CD4-positive, alpha-beta T cell treated with Interleukin-15 for 1 hour (primary cell): ENCODE measurements around the gene HUWE1.
"Not testable (repeated sequence)": the region's sequence is repeated elsewhere in the genome, so short reads cannot be mapped to it uniquely, and the experiment has no call there.

ENCODE experiments used
- DNase-seq: peaks from one replicate; pipeline ENCODE4 v3.0.0-alpha.2; 2020

HUWE1 gene, protein sequence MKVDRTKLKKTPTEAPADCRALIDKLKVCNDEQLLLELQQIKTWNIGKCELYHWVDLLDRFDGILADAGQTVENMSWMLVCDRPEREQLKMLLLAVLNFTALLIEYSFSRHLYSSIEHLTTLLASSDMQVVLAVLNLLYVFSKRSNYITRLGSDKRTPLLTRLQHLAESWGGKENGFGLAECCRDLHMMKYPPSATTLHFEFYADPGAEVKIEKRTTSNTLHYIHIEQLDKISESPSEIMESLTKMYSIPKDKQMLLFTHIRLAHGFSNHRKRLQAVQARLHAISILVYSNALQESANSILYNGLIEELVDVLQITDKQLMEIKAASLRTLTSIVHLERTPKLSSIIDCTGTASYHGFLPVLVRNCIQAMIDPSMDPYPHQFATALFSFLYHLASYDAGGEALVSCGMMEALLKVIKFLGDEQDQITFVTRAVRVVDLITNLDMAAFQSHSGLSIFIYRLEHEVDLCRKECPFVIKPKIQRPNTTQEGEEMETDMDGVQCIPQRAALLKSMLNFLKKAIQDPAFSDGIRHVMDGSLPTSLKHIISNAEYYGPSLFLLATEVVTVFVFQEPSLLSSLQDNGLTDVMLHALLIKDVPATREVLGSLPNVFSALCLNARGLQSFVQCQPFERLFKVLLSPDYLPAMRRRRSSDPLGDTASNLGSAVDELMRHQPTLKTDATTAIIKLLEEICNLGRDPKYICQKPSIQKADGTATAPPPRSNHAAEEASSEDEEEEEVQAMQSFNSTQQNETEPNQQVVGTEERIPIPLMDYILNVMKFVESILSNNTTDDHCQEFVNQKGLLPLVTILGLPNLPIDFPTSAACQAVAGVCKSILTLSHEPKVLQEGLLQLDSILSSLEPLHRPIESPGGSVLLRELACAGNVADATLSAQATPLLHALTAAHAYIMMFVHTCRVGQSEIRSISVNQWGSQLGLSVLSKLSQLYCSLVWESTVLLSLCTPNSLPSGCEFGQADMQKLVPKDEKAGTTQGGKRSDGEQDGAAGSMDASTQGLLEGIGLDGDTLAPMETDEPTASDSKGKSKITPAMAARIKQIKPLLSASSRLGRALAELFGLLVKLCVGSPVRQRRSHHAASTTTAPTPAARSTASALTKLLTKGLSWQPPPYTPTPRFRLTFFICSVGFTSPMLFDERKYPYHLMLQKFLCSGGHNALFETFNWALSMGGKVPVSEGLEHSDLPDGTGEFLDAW (N-terminal part only)

DNA sequence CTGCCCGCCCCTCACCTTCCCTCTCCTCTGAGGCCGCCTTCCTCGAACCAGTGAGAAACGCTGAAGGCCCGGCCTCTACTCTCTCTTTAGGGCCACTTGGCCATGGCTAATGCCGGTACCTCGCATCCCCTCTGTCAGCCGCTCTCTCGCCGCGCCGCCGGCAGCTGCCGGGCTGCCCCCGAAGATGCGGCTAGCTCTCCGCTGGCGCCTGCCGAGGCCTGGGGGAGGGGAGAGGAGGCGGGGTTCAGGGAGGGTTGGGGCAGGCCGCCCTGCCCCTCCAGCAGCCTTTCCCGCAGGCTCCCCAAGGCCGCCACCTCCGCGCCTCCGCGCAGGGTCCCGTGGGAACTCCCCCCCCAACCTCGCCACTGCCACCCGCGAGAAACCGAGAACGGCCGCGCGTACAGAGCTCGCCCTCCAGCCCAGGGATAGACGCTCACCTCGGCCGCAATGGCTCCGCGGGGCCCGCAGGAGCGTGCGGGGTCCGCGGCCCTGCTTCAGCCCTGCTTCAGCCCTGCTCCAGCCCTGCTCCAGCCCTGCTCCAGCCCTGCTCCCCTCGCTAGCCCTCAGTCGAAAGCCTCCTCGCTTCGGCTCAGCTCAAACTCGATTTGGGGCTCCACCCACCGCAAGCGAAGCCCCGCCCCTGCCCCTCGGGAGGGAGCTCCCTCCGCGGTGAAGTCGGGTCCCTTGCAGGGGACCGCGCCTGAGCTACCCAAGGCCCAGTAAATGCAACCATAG lies at the start of gene HUWE1:
TSS of gene HUWE1 (minus strand) at position 569 of the 735 bp plus-strand sequence. CDS start 32,612 bp downstream, outside the sequence.
- DNase-seq = peak; percentile 84

DNA sequence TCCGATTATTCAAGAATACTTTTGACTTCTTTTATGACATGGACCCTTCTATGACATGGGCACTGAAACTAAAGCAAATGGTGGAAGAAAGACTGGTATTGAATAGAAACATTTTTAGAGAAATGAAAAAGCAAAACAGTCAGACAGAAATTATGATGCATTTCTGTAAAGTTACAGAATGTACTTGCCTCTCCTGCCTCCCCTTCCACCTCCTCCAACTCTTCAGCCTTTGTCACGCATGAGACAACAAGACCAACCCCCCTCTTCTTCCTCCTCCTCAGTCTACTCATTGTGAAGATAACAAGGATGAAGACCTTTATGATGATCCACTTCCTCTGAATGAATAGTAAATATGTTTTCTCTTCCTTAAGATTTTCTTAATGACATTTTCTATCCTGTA lies 46.3 kb upstream of the HUWE1 start:
- DNase-seq = no peak

DNA sequence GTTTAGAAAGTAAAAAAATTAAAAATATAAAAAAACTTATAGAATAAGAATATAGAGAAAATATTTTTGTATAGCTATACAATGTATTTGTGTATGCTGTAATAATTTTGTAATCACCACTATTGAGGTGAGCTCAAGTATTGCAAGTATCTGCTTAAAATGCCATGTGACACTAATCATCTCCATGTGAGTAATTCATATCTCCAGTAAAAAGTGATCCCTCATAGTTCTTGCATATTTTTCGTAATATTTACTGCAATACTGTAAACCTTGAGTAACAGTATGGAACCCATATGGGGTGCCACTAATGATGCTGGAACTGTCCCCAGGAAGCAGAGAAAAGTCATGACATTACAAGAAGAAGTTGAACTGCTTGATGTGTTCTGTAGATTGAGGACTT lies 43.2 kb upstream of the HUWE1 start:
- DNase-seq = no peak

DNA sequence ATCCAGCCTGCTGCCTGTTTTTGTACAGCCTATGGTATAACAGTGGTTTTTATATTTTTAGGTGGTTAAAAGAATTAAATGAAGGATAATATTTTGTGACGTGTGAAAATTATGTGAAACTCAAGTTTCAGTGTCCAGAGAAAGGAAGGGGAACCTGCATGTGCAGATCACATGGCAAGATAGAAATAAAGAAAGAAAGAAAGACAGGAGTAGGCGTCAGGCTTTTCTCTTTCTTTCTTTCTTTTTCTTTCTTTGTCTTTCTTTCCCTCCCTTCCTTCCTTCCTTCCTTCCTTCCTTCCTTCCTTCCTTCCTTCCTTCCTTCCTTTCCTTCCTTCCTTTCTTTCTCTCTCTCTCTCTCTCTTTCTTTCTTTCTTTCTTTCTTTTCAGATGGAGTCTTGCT lies 42.0 kb upstream of the HUWE1 start:
- no peak for DNase-seq

DNA sequence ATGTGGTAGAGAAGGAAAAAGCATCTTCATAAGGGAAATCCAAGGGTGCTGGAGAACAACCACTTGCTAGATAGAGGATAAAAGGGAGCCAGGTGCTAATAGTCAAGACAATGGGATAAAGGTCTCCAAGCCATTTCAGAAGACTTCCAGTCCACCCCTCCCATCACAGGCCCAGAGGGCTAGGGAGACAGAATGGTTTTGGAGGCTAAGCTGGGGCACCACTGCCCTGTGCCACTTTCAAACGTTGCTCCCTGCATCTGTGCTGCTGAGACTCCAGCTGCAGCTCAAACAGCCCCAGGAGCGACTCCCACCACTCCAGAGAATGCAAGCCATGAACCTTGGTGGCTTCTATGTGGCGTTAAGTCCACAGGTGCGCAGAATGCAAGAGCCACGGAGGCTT lies 38.4 kb upstream of the HUWE1 start:
- DNase-seq = no peak

DNA sequence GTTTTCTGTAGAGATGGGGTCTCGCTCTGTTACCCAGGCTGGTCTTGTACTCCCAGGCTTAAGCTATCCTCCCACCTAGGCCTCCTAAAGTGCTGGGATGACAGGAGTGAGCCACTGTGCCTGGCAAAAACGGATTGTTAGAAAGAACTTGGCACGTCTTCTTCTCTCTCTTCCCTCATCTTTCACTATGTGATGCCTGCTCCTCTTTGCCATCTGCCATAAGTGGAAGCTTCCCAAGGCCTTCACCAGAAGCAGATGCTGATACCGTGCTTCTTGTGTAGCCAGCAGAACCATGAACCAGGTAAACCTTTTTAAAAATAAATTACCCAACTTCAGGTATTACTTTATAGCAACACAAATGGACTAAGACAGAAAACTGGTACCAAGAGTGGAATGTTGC lies 36.9 kb upstream of the HUWE1 start:
- DNase-seq = no peak

DNA sequence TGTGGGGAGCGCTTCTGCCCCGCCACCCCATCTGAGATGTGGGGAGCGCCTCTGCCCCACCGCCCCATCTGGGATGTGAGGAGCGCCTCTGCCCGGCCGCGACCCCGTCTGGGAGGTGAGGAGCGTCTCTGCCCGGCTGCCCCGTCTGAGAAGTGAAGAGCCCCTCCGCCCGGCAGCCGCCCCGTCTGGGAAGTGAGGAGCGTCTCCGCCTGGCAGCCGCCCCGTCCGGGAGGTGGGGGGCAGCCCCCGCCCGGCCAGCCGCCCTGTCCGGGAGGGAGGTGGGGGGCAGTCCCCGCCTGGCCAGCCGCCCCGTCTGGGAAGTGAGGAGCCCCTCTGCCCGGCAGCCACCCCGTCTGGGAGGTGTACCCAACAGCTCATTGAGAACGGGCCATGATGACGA lies 35.1 kb upstream of the HUWE1 start:
- DNase-seq = not testable (repeated sequence)

DNA sequence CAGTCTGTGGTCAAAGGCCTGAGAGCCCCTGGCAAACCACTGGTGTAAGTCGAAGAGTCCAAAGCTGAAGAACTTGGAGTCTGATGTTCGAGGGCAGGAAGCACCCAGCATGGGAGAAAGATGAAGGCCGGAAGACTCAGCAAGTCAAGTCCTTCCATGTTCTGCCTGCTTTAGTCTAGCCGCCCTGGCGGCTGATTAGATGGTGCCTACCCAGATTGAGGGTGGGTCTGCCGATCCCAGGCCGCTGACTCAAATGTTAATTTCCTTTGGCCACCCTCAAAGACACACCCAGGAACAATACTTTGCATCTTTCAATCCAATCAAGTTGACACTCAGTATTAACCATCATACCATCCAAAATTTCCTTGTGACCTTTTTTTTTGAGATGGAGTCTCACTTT lies 33.1 kb upstream of the HUWE1 start:
- DNase-seq = not testable (repeated sequence)

DNA sequence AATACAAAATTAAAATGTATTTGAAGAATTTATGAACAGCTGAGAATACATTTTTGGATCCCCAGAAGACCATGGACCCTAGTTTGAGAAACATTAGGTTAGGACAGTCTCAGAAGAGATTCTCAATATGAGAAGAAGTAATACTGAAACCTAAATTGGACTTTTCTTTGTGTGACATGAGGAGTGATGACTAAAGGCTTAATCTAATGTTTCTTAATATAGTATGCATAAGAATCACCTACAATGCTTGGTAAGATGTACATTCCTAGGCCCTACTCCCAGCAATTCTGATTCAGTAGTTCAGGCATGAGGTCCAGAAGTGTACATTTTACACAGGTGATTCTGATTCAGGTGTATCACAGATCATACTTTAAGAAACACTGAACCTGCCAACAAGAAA lies 31.6 kb upstream of the HUWE1 start:
- no peak for DNase-seq

DNA sequence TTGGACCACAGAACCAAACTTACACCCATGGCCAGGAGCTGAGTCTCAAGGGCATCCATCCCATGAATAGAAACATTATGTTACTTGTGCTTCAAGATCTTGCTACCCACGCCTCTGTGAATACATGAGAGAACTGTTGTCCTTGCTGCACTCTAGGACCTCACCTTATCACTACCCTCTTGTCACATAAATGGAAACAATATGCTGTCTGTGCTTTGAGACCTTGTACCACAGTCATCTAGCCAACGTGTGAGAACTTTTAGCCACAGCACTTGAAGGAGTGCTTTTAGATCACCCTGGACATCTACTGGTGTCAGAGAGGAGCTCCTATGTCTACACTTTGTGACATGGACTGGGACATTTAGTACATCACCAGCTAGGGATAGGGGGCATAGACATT lies 30.7 kb upstream of the HUWE1 start:
- DNase-seq = no peak

DNA sequence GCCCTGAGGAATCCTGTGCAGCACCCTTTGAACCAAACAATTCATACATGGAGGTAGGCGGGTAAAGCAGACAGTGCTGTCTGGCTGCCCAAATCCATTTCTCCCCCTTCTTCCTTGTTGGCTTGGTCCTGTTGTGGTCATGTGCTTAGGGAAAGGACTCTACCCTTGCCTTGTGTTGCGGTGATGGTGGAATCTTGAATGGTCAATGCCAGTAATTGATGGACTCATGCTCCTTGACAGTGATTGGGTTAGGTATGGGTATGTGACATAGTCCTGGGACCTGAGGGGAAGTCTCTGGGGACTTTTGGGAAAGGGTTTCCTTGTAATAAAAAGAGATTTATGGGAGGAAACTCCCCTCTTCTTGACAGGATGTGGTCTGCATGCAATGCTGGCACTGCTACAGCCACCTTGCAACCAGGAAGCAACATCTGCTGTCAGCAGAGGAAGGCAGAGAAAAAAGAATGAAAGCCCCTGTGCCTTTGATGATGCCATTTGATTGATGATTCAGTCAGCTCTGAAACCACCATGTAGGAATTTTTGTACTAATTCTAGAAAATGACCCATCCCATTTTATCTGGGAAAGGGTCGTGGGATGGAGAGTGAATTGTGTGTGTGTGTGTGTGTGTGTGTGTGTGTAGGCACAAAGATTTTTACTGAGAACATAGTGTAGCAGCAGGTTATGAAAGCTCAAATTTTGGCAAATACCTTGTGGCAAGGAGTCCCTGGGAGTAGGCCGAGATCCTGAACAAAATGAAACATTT lies 30.0 kb upstream of the HUWE1 start:
- peak; percentile 71 for DNase-seq

DNA sequence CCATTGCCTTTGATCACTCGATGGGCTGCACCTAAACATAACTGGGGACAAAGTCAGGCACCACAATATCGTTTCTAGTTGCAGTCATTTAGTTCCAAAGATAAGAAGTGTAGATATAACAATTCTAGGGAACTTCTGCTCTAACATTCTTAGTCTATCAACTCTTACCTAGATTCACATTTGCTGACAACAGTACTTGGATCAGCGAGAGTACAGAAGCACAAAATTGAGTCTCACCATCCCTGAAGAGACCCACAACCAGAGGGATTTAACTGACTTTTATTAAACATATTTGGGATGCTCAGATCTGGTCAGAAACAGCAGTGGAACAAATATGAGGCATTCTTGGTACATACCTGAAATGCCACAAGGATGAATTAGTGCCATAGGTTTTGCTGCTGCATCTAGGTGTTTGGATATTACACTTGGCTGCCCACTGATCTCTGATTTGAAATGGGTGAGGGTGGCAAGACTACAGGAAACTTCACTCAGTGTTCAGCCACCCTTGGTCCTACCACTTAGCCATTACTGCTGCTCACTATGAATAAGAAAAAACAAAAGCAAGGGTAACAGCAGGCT lies 28.9 kb upstream of the HUWE1 start:
- no peak for DNase-seq

DNA sequence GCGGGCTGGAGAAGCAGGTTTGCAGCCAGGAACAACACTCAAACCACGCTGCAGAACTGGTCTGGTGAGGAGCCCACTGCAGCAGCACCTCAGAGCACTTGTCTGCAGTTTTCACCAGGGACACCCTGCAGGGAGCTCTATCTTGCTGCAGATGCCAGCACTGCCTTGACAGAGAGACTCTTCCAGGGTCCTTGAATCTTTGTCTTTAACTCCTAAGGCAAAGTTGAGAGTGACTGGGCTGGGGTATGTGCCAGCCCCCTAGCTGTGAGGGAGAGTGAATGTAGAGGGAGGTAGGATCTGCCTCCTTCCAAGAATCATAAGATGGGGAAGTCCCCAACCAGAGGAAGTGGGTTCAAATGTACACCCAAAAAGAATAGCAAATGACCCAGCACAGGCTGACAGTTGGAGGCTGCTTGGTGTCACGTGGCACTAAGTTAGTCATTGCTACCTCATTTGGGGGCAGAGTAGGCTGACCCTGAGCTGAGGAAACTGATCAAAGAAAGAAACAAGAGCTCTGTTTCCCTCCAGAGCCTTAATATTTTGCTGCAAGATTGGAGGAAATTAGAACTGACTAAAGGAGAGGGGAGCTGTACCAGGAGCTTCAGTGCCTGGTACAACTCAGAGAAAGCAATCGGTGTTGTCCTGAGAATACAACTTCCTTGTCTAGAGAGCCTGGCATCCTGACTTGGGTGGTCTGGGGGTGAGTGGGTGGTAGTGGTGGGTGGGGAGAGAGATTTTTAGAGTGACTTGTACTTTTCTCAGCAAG lies 28.2 kb upstream of the HUWE1 start:
- DNase-seq = peak; percentile 81

DNA sequence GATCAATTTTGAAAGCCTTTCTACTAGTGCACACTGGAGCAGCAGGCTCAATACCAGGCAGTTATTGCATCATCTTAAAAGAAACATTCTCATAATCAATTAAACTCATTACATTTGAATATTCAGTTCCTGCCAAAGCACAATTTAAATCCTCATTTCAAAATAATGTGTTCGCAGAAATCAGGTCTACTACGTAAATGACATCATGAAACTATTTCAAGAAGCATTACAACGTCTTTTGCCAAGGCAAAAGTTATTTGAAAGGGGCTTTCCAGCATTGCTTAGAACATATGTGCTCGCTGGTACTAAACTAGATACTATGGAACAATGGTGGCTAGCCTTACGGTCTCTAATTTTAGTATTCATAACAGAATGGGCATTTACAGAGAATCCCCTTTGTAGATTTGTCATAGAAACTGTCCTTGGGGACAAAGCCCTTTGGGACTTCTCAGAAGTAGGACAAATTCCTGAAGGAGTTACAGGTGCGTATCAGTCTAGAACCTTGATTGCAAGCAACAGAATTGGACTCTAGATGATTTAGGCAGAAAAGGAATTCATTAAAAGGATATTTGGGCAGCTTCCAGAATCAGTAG lies 27.6 kb upstream of the HUWE1 start:
- no peak for DNase-seq

DNA sequence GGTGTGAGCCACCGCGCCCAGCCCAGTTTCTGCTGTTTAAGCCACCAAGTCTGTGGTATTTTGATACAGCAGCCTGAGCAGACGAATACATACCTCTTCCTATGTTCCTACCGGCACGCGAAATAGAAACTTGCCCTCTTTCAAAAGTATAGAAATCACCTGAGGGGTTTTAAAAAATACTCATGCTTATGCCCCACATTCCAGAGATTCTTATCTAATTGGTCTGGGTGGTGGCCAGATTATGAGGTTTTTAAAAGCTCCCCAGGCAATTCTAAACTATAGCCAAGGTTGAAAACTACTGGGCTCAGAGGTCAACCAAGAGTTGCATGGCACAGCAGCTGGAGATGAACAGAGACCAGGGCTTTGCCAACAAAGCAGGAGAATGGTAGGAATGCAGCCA lies 24.9 kb upstream of the HUWE1 start:
- DNase-seq = no peak

DNA sequence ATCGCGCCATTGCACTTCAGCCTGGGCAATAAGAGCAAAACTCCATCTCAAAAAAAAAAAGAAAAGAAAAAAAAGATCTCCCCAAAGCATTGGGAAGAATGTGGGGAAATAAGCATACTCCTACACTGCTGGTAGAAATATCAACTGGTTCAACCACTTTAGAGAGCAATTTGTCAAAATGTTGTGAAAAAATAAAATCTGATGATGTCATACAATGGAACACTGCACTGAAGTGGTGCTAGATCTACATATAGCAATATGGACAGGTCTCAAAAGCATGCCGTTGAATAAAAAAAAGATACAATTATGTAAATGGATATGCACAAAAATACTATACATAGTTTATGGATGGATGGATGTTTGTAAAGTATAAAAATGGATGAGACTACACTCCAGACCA lies 18.3 kb upstream of the HUWE1 start:
- no peak for DNase-seq

DNA sequence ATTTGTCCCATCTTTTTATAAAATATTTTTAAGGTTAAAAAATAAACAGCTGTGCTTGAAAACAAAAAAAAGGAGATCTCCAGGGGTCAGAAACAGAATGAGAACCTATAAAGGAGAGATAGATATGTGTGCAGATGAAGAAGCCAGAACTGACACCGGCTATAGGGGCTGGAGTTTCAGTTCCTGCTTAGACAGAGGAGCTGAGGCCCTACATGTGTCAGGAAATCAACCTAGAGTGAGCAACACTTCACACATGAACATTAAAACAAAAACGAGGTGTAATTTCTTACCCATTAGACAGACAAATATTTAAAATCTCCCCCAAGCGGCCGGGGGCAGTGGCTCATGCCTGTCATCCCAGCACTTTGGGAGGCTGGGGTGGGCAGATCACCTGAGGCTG lies 17.8 kb upstream of the HUWE1 start:
- DNase-seq = no peak

DNA sequence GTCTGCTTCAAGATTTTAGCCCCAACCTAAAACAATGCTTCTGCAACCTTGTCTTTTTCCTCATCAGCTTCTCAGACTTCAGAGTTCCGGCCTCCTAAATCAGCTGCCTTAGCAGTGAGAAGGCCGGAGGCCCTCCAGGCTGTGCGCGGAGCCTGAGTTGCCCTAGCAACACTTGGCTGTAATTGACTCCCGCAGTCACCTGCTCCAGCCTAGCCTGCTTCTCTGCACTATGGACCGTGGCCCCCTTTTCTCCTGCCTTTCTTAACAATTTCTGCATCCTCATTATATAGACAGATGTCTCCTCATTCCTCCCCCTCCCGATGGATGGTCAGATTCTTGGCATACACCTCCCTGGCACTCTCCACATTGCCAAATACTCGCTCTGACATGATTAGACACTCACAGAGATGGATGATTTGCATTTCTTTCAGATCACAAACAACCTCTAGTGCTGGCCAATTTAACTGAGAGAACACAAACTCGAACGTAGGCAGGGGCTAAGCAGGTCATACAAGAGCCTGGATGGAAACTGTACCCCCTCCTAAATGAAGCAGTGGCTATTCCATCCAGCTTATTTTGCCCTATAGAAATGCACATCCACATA lies 9.5 kb upstream of the HUWE1 start:
- no peak for DNase-seq

DNA sequence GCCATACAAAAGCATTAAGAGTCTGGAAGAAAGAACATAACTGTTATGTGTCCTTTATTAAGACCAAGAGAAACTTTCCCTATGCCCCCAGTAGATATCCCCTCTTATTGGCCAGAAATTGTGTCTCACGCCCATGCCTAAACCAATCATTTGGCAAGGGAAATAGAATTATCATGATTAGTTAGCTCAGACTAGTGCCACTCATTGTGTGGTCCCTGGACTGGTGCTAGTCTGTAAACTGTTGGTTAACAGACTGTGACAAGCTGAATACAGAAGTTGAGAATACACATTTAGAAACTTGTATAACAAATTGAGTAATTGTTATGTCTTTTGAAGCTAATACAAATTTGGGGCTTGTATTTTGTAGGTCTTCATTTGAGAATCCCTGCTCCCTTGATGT lies 8.1 kb upstream of the HUWE1 start:
- DNase-seq = no peak

DNA sequence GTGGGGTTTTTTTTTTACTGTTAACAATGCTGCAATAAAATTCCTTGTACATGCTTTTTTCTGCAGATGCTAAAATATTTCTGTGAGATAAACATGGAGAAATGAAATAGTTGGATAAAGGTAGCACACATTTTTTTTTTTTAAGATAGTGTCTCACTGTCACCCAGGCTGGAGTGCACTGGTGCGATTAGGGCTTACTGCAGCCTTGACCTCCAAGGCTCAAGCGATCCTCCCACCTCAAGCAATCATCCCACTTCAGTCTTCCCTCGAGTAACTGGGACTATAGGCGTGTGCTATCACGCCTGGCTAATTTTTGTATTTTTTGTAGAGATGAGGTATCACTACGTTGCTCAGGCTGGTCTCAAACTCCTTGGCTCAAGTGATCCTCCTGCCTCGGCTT lies 1.8 kb upstream of the HUWE1 start:
- no peak for DNase-seq
